Sigmoid colon (tissue), 7 donors: Measurements from ENCODE around the gene DIPK1A. TPM values are rescaled to one million over a fixed set of nuclear protein-coding genes. Genes with fewer than 3 reads are reported as not detected.

Experiments
- DNase-seq: peaks from one replicate; pipeline ENCODE4 v3.0.0-alpha.2; 2019
- H3K27ac ChIP-seq, 4 donors: fragments of 200-600 bp; sonication (generic); one replicate each; pipeline ENCODE4 v1.5.1; 2016 to 2019; ENCODE audit warnings: mild to moderate bottlenecking in 1 of 4
- H3K27me3 ChIP-seq, 3 donors: fragments of 200-600 bp; sonication (generic); one replicate each; pipeline ENCODE4 v1.5.1; 2019; ENCODE audit warnings: mild to moderate bottlenecking in 1 of 3
- H3K36me3 ChIP-seq, 4 donors: fragments of 200-600 bp; sonication (generic); one replicate each; pipeline ENCODE4 v1.5.1; 2016 to 2019
- H3K4me1 ChIP-seq, 4 donors: fragments of 200-600 bp; sonication (generic); one replicate each; pipeline ENCODE4 v1.5.1; 2017 to 2019
- H3K4me3 ChIP-seq, 4 donors: fragments of 200-600 bp; sonication (generic); one replicate each; pipeline ENCODE4 v1.5.1; 2017 to 2019; ENCODE audit warnings: mild to moderate bottlenecking in 2 of 4, moderate library complexity in 1 of 4
- H3K9me3 ChIP-seq, 4 donors: fragments of 200-600 bp in 3 of 4; sonication (generic) in 3 of 4; one replicate each; pipeline versions ENCODE4 v1.5.1 to v1.6.1; 2013 to 2019
- CTCF ChIP-seq, 4 experiments: fragments of 450-650 bp in 3 of 4; fragments of 200-600 bp in 1 of 4; IDR thresholded peaks; one replicate each; pipeline ENCODE4 v1.5.1; 2016 to 2019; ENCODE audit warnings: antibody characterized with exemption in 4 of 4, mild to moderate bottlenecking in 3 of 4, moderate library complexity in 2 of 4
- EP300 ChIP-seq, 4 donors: sonication (generic); formaldehyde crosslinking; IDR thresholded peaks; one replicate each; pipeline ENCODE4 v1.6.1; 2017; ENCODE audit warnings: antibody characterized with exemption in 4 of 4
- POLR2A ChIP-seq, 2 donors: fragments of 450-650 bp; IDR thresholded peaks; one replicate each; pipeline ENCODE4 v1.6.1; 2016; ENCODE audit warnings: antibody characterized with exemption in 2 of 2, mild to moderate bottlenecking in 2 of 2, moderate library complexity in 2 of 2
- POLR2AphosphoS5 ChIP-seq, 4 donors: sonication (generic); formaldehyde crosslinking; IDR thresholded peaks; one replicate each; pipeline ENCODE4 v1.6.1; 2017; ENCODE audit warnings: antibody characterized with exemption in 4 of 4
- WGBS, 2 donors: extraction: QIAGEN DNeasy Blood & Tissue Kit; methylation state at CpG; one replicate each; pipeline ENCODE4 v1.1.7; 2013; 5-methylcytosine and 5-hydroxymethylcytosine counted together
- intact Hi-C: fragments of 100-400 bp; cut with DNase I; formaldehyde crosslinking; loops from one replicate; pipeline ENCODE4 v1.15.1; 2023
- polyA plus RNA-seq, 3 donors: library from polyadenylated mRNA; stranded (reverse); fragments of 200-250 nt; gene quantifications; one replicate each; pipeline ENCODE4 v1.2.3, GENCODE V29; 2013
- total RNA-seq, 4 donors: library from RNA; depleted of rRNA; stranded (reverse); fragments of >200 nt; gene quantifications; one replicate each; pipeline ENCODE4 v1.1.0, GENCODE V29; 2016
- donor health status: healthy with polysubstance abuse.
- donor health status: Bipolar disorder and iron deficiency.
- donor health status: healthy.

Gene DIPK1A
- total and polyA plus RNA-seq, 7 donors, result 1.8 to 35.5 (median 19.1) TPM

DNA sequence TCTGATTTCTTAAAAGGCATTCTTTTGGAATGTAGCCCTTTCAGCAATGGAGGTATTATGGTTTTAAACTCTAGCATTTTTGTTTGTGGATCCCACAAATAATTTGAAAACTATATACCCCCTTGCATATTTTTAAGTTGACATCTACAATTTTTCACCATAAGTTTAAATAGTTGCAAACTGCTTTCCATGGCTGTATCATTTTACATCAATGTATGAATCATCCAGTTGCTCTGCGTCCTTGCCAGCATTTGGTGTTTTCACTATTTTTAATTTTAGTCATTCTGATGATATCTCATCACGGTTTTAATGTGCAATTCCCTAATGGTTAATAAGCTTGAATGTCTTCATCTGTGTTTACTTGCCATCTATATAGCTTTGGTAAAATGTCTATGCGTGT lies 20.7 kb downstream of the DIPK1A start:
- Histone ChIP-seq H3K27ac (no peak overlapping the region), H3K27me3 (no peaks in the 10 kb centered on the region), H3K4me1 (peaks cover 0 to 80% (median 61%) of the 10 kb centered on the region in 4 donors), H3K36me3 (no peaks in the 10 kb centered on the region), H3K9me3 (no peaks in the 10 kb centered on the region), H3K4me3 (no peak overlapping the region)
- intact Hi-C loops, result no loop called here
- 84 to 88% methylated on average over 3 of the region's 3 CpGs for WGBS, 2 donors
- no peak for DNase-seq
- no peak for TF ChIP-seq CTCF (IDR thresholded peaks at IDR 0.05)

GRCh38 chr1:92937731-92938130 lies 23.5 kb downstream of the DIPK1A start:
- Histone ChIP-seq H3K27ac (no peak overlapping the region), H3K27me3 (no peaks in the 10 kb centered on the region), H3K36me3 (no peaks in the 10 kb centered on the region), H3K9me3 (no peaks in the 10 kb centered on the region), H3K4me1 (peaks cover 0 to 76% (median 59%) of the 10 kb centered on the region in 4 donors), H3K4me3 (no peak overlapping the region)
- no peak for DNase-seq
- no peak for TF ChIP-seq POLR2AphosphoS5 (IDR thresholded peaks at IDR 0.05)
- TF ChIP-seq CTCF (IDR thresholded peaks at IDR 0.05), result no peak
- TF ChIP-seq EP300 (IDR thresholded peaks at IDR 0.05), result no peak
- TF ChIP-seq POLR2A (IDR thresholded peaks at IDR 0.05), result no peak
- 72 to 87% methylated on average over 3 of the region's 3 CpGs for WGBS, 2 donors
- intact Hi-C loops, result no loop called here

- DNase-seq, result no peak
- no peak overlapping the region for H3K4me3 ChIP-seq
- H3K27ac ChIP-seq, result peak overlapping the region in 3 of 4 donors; percentile 5 to 80 (median 66)
- 94% methylated on average over 1 of the region's 1 CpG for WGBS, 2 donors
- H3K27me3 ChIP-seq, result no peaks in the 10 kb centered on the region
- peaks cover 0 to 67% (median 53%) of the 10 kb centered on the region in 4 donors for H3K4me1 ChIP-seq
- no peaks in the 10 kb centered on the region for H3K9me3 ChIP-seq
- intact Hi-C loops, result no loop called here
- no peak for TF ChIP-seq CTCF (IDR thresholded peaks at IDR 0.05)
- no peak for TF ChIP-seq POLR2AphosphoS5 (IDR thresholded peaks at IDR 0.05)
- no peak for TF ChIP-seq EP300 (IDR thresholded peaks at IDR 0.05)
- TF ChIP-seq POLR2A (IDR thresholded peaks at IDR 0.05), result no peak
- no peaks in the 10 kb centered on the region for H3K36me3 ChIP-seq
Observed at GRCh38 chr1:92936865-92937264, 24.4 kb downstream of the DIPK1A start.

GRCh38 chr1:92934395-92935378 lies 26.6 kb downstream of the DIPK1A start:
- H3K9me3 ChIP-seq, result no peaks in the 10 kb centered on the region
- peak overlapping the region; percentile 66 to 80 (median 70) for H3K27ac ChIP-seq
- no peaks in the 10 kb centered on the region for H3K36me3 ChIP-seq
- intact Hi-C loops, result no loop called here
- peaks cover 0 to 59% (median 45%) of the 10 kb centered on the region in 4 donors for H3K4me1 ChIP-seq
- peak overlapping the region in 1 of 4 donors; percentile 17 for H3K4me3 ChIP-seq
- no peak for TF ChIP-seq EP300 (IDR thresholded peaks at IDR 0.05)
- peak in 1 of 4 donors; percentile 17 for TF ChIP-seq POLR2AphosphoS5 (IDR thresholded peaks at IDR 0.05)
- DNase-seq, result no peak
- 69 to 82% methylated on average over 5 of the region's 5 CpGs for WGBS, 2 donors
- no peaks in the 10 kb centered on the region for H3K27me3 ChIP-seq

GRCh38 chr1:92933459-92933858 lies 27.8 kb downstream of the DIPK1A start:
- TF ChIP-seq POLR2AphosphoS5 (IDR thresholded peaks at IDR 0.05) (no peak), EP300 (IDR thresholded peaks at IDR 0.05) (no peak), CTCF (IDR thresholded peaks at IDR 0.05) (no peak), POLR2A (IDR thresholded peaks at IDR 0.05) (no peak)
- Histone ChIP-seq H3K36me3 (no peaks in the 10 kb centered on the region), H3K27ac (peak overlapping the region in 3 of 4 donors; percentile 66 to 80 (median 74)), H3K4me1 (peaks cover 0 to 49% (median 40%) of the 10 kb centered on the region in 4 donors), H3K9me3 (no peaks in the 10 kb centered on the region), H3K27me3 (no peaks in the 10 kb centered on the region), H3K4me3 (no peak overlapping the region)
- WGBS, 2 donors, result 42 to 65% methylated on average over 2 of the region's 2 CpGs
- no peak for DNase-seq
- intact Hi-C loops, result no loop called here
